ENCODE results near the gene DGCR8.

DGCR8 gene

GRCh38 chr22:20135806-20136602 lies 56.0 kb downstream of the DGCR8 start:
- no peaks in the 10 kb centered on the region for H3K4me1 ChIP-seq (ENCODE audit: control insufficient read depth, low read depth, low read length)
- no peaks in the 10 kb centered on the region for H3K9me3 ChIP-seq (ENCODE audit: control insufficient read depth, low read depth, low read length)
- H3K27ac ChIP-seq (ENCODE audit: low read length): no peak overlapping the region
- peaks cover 3% of the 10 kb centered on the region for H3K36me3 ChIP-seq (ENCODE audit: control insufficient read depth, low read depth, low read length)
- H3K27me3 ChIP-seq (ENCODE audit: control insufficient read depth, insufficient read depth, low read length): no peaks in the 10 kb centered on the region
- H3K9ac ChIP-seq (ENCODE audit: low read length): no peak overlapping the region
- no peak overlapping the region for H3K4me3 ChIP-seq (ENCODE audit: low read length)

- Histone ChIP-seq H3K4me3 (ENCODE audit: low read length) (no peak overlapping the region), H3K9ac (ENCODE audit: low read length) (no peak overlapping the region), H3K4me1 (ENCODE audit: control insufficient read depth, low read depth, low read length) (no peaks in the 10 kb centered on the region), H3K36me3 (ENCODE audit: control insufficient read depth, low read depth, low read length) (peaks cover 3% of the 10 kb centered on the region), H3K9me3 (ENCODE audit: control insufficient read depth, low read depth, low read length) (no peaks in the 10 kb centered on the region), H3K27me3 (ENCODE audit: control insufficient read depth, insufficient read depth, low read length) (no peaks in the 10 kb centered on the region), H3K27ac (ENCODE audit: low read length) (no peak overlapping the region)
Measured at GRCh38 chr22:20136603-20136873, 56.5 kb downstream of the DGCR8 start.

GRCh38 chr22:20137113-20137512 lies 57.1 kb downstream of the DGCR8 start:
- peaks cover 3% of the 10 kb centered on the region for H3K36me3 ChIP-seq (ENCODE audit: control insufficient read depth, low read depth, low read length)
- no peaks in the 10 kb centered on the region for H3K27me3 ChIP-seq (ENCODE audit: control insufficient read depth, insufficient read depth, low read length)
- no peak overlapping the region for H3K9ac ChIP-seq (ENCODE audit: low read length)
- H3K27ac ChIP-seq (ENCODE audit: low read length): no peak overlapping the region
- no peaks in the 10 kb centered on the region for H3K9me3 ChIP-seq (ENCODE audit: control insufficient read depth, low read depth, low read length)
- no peaks in the 10 kb centered on the region for H3K4me1 ChIP-seq (ENCODE audit: control insufficient read depth, low read depth, low read length)
- H3K4me3 ChIP-seq (ENCODE audit: low read length): no peak overlapping the region

- H3K9me3 ChIP-seq (ENCODE audit: control insufficient read depth, low read depth, low read length): no peaks in the 10 kb centered on the region
- H3K9ac ChIP-seq (ENCODE audit: low read length): no peak overlapping the region
- H3K4me1 ChIP-seq (ENCODE audit: control insufficient read depth, low read depth, low read length): no peaks in the 10 kb centered on the region
- peaks cover 3% of the 10 kb centered on the region for H3K36me3 ChIP-seq (ENCODE audit: control insufficient read depth, low read depth, low read length)
- no peak overlapping the region for H3K27ac ChIP-seq (ENCODE audit: low read length)
- no peaks in the 10 kb centered on the region for H3K27me3 ChIP-seq (ENCODE audit: control insufficient read depth, insufficient read depth, low read length)
- H3K4me3 ChIP-seq (ENCODE audit: low read length): no peak overlapping the region
Measured at GRCh38 chr22:20137671-20138416, 57.8 kb downstream of the DGCR8 start.

GRCh38 chr22:20138417-20138738 lies 58.3 kb downstream of the DGCR8 start:
- H3K27ac ChIP-seq (ENCODE audit: low read length): no peak overlapping the region
- H3K4me3 ChIP-seq (ENCODE audit: low read length): no peak overlapping the region
- H3K9me3 ChIP-seq (ENCODE audit: control insufficient read depth, low read depth, low read length): no peaks in the 10 kb centered on the region
- no peak overlapping the region for H3K9ac ChIP-seq (ENCODE audit: low read length)
- no peaks in the 10 kb centered on the region for H3K27me3 ChIP-seq (ENCODE audit: control insufficient read depth, insufficient read depth, low read length)
- H3K36me3 ChIP-seq (ENCODE audit: control insufficient read depth, low read depth, low read length): peaks cover 3% of the 10 kb centered on the region
- H3K4me1 ChIP-seq (ENCODE audit: control insufficient read depth, low read depth, low read length): no peaks in the 10 kb centered on the region

GRCh38 chr22:20138868-20139267 lies 58.8 kb downstream of the DGCR8 start:
- H3K4me1 ChIP-seq (ENCODE audit: control insufficient read depth, low read depth, low read length): no peaks in the 10 kb centered on the region
- H3K36me3 ChIP-seq (ENCODE audit: control insufficient read depth, low read depth, low read length): peaks cover 3% of the 10 kb centered on the region
- H3K9ac ChIP-seq (ENCODE audit: low read length): no peak overlapping the region
- H3K9me3 ChIP-seq (ENCODE audit: control insufficient read depth, low read depth, low read length): no peaks in the 10 kb centered on the region
- no peak overlapping the region for H3K4me3 ChIP-seq (ENCODE audit: low read length)
- no peak overlapping the region for H3K27ac ChIP-seq (ENCODE audit: low read length)
- H3K27me3 ChIP-seq (ENCODE audit: control insufficient read depth, insufficient read depth, low read length): no peaks in the 10 kb centered on the region

GRCh38 chr22:20139391-20140106 lies 59.5 kb downstream of the DGCR8 start:
- Histone ChIP-seq H3K27ac (ENCODE audit: low read length) (no peak overlapping the region), H3K9ac (ENCODE audit: low read length) (no peak overlapping the region), H3K4me1 (ENCODE audit: control insufficient read depth, low read depth, low read length) (no peaks in the 10 kb centered on the region), H3K36me3 (ENCODE audit: control insufficient read depth, low read depth, low read length) (peaks cover 3% of the 10 kb centered on the region), H3K4me3 (ENCODE audit: low read length) (no peak overlapping the region), H3K27me3 (ENCODE audit: control insufficient read depth, insufficient read depth, low read length) (no peaks in the 10 kb centered on the region), H3K9me3 (ENCODE audit: control insufficient read depth, low read depth, low read length) (no peaks in the 10 kb centered on the region)

GRCh38 chr22:20140107-20140445 lies 60.0 kb downstream of the DGCR8 start:
- H3K27ac ChIP-seq (ENCODE audit: low read length): no peak overlapping the region
- peaks cover 3% of the 10 kb centered on the region for H3K36me3 ChIP-seq (ENCODE audit: control insufficient read depth, low read depth, low read length)
- H3K9ac ChIP-seq (ENCODE audit: low read length): no peak overlapping the region
- no peak overlapping the region for H3K4me3 ChIP-seq (ENCODE audit: low read length)
- H3K27me3 ChIP-seq (ENCODE audit: control insufficient read depth, insufficient read depth, low read length): no peaks in the 10 kb centered on the region
- no peaks in the 10 kb centered on the region for H3K9me3 ChIP-seq (ENCODE audit: control insufficient read depth, low read depth, low read length)
- no peaks in the 10 kb centered on the region for H3K4me1 ChIP-seq (ENCODE audit: control insufficient read depth, low read depth, low read length)

- Histone ChIP-seq H3K4me1 (ENCODE audit: control insufficient read depth, low read depth, low read length) (no peaks in the 10 kb centered on the region), H3K27me3 (ENCODE audit: control insufficient read depth, insufficient read depth, low read length) (no peaks in the 10 kb centered on the region), H3K9ac (ENCODE audit: low read length) (no peak overlapping the region), H3K4me3 (ENCODE audit: low read length) (no peak overlapping the region), H3K9me3 (ENCODE audit: control insufficient read depth, low read depth, low read length) (no peaks in the 10 kb centered on the region), H3K27ac (ENCODE audit: low read length) (no peak overlapping the region), H3K36me3 (ENCODE audit: control insufficient read depth, low read depth, low read length) (peaks cover 3% of the 10 kb centered on the region)
Measured at GRCh38 chr22:20140521-20140964, 60.5 kb downstream of the DGCR8 start.

- H3K9me3 ChIP-seq (ENCODE audit: control insufficient read depth, low read depth, low read length): no peaks in the 10 kb centered on the region
- H3K27ac ChIP-seq (ENCODE audit: low read length): no peak overlapping the region
- H3K9ac ChIP-seq (ENCODE audit: low read length): no peak overlapping the region
- no peak overlapping the region for H3K4me3 ChIP-seq (ENCODE audit: low read length)
- H3K27me3 ChIP-seq (ENCODE audit: control insufficient read depth, insufficient read depth, low read length): no peaks in the 10 kb centered on the region
- H3K36me3 ChIP-seq (ENCODE audit: control insufficient read depth, low read depth, low read length): peaks cover 3% of the 10 kb centered on the region
- no peaks in the 10 kb centered on the region for H3K4me1 ChIP-seq (ENCODE audit: control insufficient read depth, low read depth, low read length)
Measured at GRCh38 chr22:20141186-20142077, 61.4 kb downstream of the DGCR8 start.
